HEK293 (cell line): Measurements from ENCODE around the gene SLC35G2.

Experiments used
- CTCF ChIA-PET: fragments of 350-600 bp; formaldehyde crosslinking; extraction: SDS; loops from one replicate; lab custom pipeline; 2021; ENCODE audit warnings: antibody characterized with exemption; lab: Yijun Ruan, JAX
- POLR2A ChIA-PET: fragments of 300-600 bp; formaldehyde crosslinking; extraction: SDS; loops from one replicate; lab custom pipeline; 2020; ENCODE audit warnings: antibody characterized with exemption, inconsistent platforms; lab: Yijun Ruan, JAX
- H3K27ac ChIP-seq: fragments of 200-500 bp; sonication (Bioruptor generic); 2 replicates; pipeline ENCODE4 v1.5.1; 2014; ENCODE audit warnings: low read depth, low read length, control low read depth, inconsistent platforms; ENCODE audit errors: extremely low read depth
- H3K36me3 ChIP-seq, 2 experiments: fragments of 200-500 bp in 1 of 2; sonication (Bioruptor generic) in 1 of 2; 1 replicate in 1 of 2; 2 replicates in 1 of 2; pipeline ENCODE4 v1.5.1; 2014 to 2017; ENCODE audit warnings: inconsistent platforms in 2 of 2, low read length in 2 of 2; ENCODE audit not compliant: control insufficient read depth in 2 of 2, insufficient read depth in 1 of 2
- H3K4me1 ChIP-seq: fragments of 200-500 bp; sonication (Bioruptor generic); 2 replicates; pipeline ENCODE4 v1.5.1; 2014; ENCODE audit warnings: mild to moderate bottlenecking, low read length, inconsistent platforms; ENCODE audit not compliant: control insufficient read depth, insufficient read depth
- H3K4me3 ChIP-seq: 2 replicates; pipeline ENCODE4 v1.5.1; 2011; ENCODE audit warnings: low read depth, mild to moderate bottlenecking, control low read depth, low read length, moderate library complexity
- H3K9me3 ChIP-seq: fragments of 200-500 bp; sonication (Bioruptor generic); 2 replicates; pipeline ENCODE4 v1.5.1; 2014; ENCODE audit warnings: low read depth, low read length, inconsistent platforms; ENCODE audit not compliant: control insufficient read depth, insufficient read depth
- HOXD13 ChIP-seq: sonication (generic); formaldehyde crosslinking; IDR thresholded peaks from 2 replicates; pipeline ENCODE4 v1.8.0; 2022; ENCODE audit warnings: missing genetic modification reagents, borderline replicate concordance
- PRDM4 ChIP-seq: fragments of 450-650 bp; formaldehyde crosslinking; IDR thresholded peaks from 2 replicates; pipeline ENCODE4 v1.5.1; 2017; ENCODE audit warnings: missing biosample characterization, missing genetic modification characterization
- PRDM6 ChIP-seq: fragments of 450-650 bp; formaldehyde crosslinking; IDR thresholded peaks from 2 replicates; pipeline ENCODE4 v1.5.1; 2017; ENCODE audit warnings: missing biosample characterization, missing genetic modification characterization
- SETDB1 ChIP-seq: IDR thresholded peaks from one replicate; pipeline ENCODE4 v1.6.1; 2017; ENCODE audit warnings: mild to moderate bottlenecking, low read length, moderate library complexity, mixed read lengths; ENCODE audit not compliant: insufficient read length
- SP7 ChIP-seq: fragments of 450-650 bp; formaldehyde crosslinking; IDR thresholded peaks from 2 replicates; pipeline ENCODE4 v1.5.1; 2016; ENCODE audit warnings: missing biosample characterization, missing genetic modification characterization
- ZBTB17 ChIP-seq: fragments of 450-650 bp; formaldehyde crosslinking; IDR thresholded peaks from 2 replicates; pipeline ENCODE4 v1.5.1; 2016; ENCODE audit warnings: missing biosample characterization, missing genetic modification characterization
- ZNF23 ChIP-seq: fragments of 450-650 bp; formaldehyde crosslinking; IDR thresholded peaks from 2 replicates; pipeline ENCODE4 v1.5.1; 2016; ENCODE audit warnings: missing biosample characterization, missing genetic modification characterization, borderline replicate concordance
- ZNF280D ChIP-seq: fragments of 450-650 bp; formaldehyde crosslinking; IDR thresholded peaks from 2 replicates; pipeline ENCODE4 v1.5.1; 2016; ENCODE audit warnings: missing biosample characterization, missing genetic modification characterization
- ZNF398 ChIP-seq: fragments of 450-650 bp; formaldehyde crosslinking; IDR thresholded peaks from 2 replicates; pipeline ENCODE4 v1.5.1; 2017; ENCODE audit warnings: missing biosample characterization, missing genetic modification characterization
- ZNF423 ChIP-seq: fragments of 450-650 bp; formaldehyde crosslinking; IDR thresholded peaks from 2 replicates; pipeline ENCODE4 v1.5.1; 2016; ENCODE audit warnings: missing biosample characterization, missing genetic modification characterization
- ZNF488 ChIP-seq: fragments of 450-650 bp; formaldehyde crosslinking; IDR thresholded peaks from 2 replicates; pipeline ENCODE4 v1.5.1; 2016; ENCODE audit warnings: missing biosample characterization, missing genetic modification characterization

Gene SLC35G2

GRCh38 chr3:136805795-136806194 is 13.1 kb upstream of the SLC35G2 start (continued):
- TF ChIP-seq ZBTB17 (tag by site-specific recombination): no peak
- no peak for TF ChIP-seq SP7
- no peak for TF ChIP-seq ZNF423 (tag by site-specific recombination)

- no peak overlapping the region for H3K4me3 ChIP-seq
- POLR2A ChIA-PET: no interaction called here
- CTCF ChIA-PET: no interaction called here
- TF ChIP-seq SETDB1 (peak; percentile 22), ZNF488 (no peak)
- H3K4me1 ChIP-seq: no peaks in the 10 kb centered on the region
- no peaks in the 10 kb centered on the region for H3K36me3 ChIP-seq
- no peaks in the 10 kb centered on the region for H3K9me3 ChIP-seq
- H3K27ac ChIP-seq: no peak overlapping the region
Measured at GRCh38 chr3:136811701-136812100, 7.2 kb upstream of the SLC35G2 start.

- H3K36me3 ChIP-seq: no peaks in the 10 kb centered on the region
- peaks cover 5% of the 10 kb centered on the region; the same call in 1 of the 2 replicates for H3K4me1 ChIP-seq
- TF ChIP-seq ZNF398 (peak; percentile 63), HOXD13 (no peak), ZNF280D (tag by site-specific recombination) (no peak), ZNF23 (tag by site-specific recombination) (no peak), PRDM6 (tag by site-specific recombination) (0 out of 2 replicates have a peak, but pooled peaks have one; percentile 26), PRDM4 (tag by site-specific recombination) (peak; percentile 98)
- no peaks in the 10 kb centered on the region for H3K9me3 ChIP-seq
- no peak overlapping the region for H3K4me3 ChIP-seq
- H3K27ac ChIP-seq: no peak overlapping the region
- POLR2A ChIA-PET: no interaction called here
- CTCF ChIA-PET: interaction anchor here (0.6 kb wide), 1 partner anchor 85 kb away, joined by 4 read pairs; no protein-coding TSS in a partner anchor
Measured at GRCh38 chr3:136817448-136817847, 1.5 kb upstream of the SLC35G2 start.
